NCI-H2107 (cell line): ENCODE measurements around the gene GALNT11.
"Not testable (repeated sequence)": the region's sequence is repeated elsewhere in the genome, so short reads cannot be mapped to it uniquely, and the experiment has no call there.

Experiments
- DNase-seq: peaks from one replicate; lab custom pipeline; 2025; lab: John Stamatoyannopoulos, UW

The GALNT11 gene

GRCh38 chr7:152027491-152028365 lies 2.3 kb downstream of the GALNT11 start:
- DNase-seq, result not testable (repeated sequence)

GRCh38 chr7:152030059-152030458 lies 4.6 kb downstream of the GALNT11 start:
- not testable (repeated sequence) for DNase-seq

DNA sequence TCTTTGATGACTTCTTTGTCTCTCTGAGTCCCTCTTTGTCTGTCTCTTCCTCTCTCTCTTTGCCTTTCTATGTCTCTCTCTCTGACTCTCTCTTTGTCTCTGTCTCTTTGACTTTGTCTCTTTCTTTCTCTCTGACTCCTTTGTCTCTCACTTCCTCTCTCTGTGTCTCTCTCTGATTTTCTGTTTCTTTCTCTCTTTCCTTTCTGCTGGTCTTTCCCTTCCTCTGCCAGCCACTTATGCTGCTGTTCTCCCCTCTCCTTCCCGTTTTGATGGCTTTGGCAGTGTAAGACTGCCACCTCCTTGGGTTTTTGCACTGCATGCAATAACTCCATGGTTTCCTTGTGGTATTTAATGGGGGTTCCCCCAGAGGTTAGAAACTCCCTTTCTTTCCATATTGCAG lies 5.2 kb downstream of the GALNT11 start:
- not testable (repeated sequence) for DNase-seq

DNA sequence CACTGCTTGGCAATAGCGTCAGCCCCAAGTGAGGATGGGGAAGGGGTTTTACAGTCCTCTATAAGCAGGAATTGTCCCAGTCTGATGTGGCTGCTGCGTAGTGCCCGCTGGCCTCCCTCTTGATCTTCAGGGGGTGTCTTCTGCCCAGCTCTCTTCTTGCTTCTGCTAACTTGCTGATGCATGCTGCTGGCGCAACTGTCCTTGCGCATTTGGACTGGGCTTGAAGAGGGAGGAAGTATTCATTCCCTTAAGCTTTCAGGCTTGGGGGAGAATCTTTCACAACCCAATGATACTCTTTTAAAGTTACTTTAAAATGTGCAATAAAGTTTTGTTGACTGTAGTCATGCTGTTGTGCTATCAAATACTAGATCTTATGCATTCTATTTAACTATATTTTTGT lies 10.3 kb downstream of the GALNT11 start:
- no peak for DNase-seq

DNA sequence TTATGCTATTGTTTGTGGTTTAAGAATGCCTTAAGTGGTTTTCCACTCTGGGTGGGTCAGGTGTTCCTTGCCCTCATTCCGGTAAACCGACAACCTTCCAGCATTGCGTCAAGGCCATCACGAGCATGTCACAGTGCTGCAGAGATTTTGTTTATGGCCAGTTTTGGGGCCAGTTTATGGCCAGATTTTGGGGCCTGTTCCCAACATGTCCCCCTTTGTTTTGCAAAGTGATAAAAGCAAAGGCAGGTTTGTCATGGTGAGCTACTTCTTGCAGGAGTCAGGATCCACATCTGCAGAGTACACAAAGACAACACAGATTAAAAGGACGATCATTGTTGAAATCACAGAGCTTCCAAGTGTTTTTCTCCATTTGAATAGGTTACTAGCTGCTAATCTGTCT lies 12.9 kb downstream of the GALNT11 start:
- DNase-seq, result not testable (repeated sequence)

DNA sequence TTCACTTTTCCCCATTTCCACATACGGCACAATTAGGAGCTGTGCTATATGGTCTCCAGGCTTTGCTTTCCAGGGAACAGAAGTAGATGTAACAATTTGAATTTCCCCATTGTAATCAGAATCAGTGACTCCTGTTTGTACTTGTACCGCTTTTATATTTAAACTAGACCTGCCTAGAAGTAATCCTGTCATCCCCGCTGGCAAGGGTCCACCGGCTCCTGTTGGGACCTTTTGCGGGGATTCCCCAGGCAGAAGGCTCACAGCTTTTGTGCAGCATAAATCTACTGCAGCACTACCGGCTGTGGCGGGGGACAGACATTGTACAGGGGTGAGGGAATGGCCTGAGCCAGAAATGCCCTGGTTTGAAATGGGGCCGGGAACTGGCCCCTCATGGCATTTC lies 17.6 kb downstream of the GALNT11 start:
- not testable (repeated sequence) for DNase-seq

DNA sequence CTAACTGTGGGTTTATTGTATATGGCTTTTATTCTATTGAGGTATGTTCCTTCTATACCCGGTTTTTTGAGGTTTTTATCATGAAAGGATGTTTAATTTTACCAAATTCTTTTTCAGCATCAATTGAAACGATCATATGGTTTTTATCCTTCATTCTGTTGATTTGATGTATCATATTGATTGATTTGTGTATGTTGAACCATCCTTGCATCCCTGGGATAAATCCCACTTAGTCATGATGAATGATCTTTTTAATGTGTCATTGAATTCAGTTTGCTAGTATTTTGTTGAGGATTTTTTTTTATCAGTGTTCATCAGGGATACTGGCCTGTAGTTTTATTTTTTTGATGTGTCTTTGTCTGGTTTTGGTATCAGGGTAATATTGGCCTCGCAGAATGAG lies 19.4 kb downstream of the GALNT11 start:
- DNase-seq, result not testable (repeated sequence)

- DNase-seq, result no peak
These were observed 21.1 kb downstream of the GALNT11 start for GRCh38 chr7:152046531-152046930.

DNA sequence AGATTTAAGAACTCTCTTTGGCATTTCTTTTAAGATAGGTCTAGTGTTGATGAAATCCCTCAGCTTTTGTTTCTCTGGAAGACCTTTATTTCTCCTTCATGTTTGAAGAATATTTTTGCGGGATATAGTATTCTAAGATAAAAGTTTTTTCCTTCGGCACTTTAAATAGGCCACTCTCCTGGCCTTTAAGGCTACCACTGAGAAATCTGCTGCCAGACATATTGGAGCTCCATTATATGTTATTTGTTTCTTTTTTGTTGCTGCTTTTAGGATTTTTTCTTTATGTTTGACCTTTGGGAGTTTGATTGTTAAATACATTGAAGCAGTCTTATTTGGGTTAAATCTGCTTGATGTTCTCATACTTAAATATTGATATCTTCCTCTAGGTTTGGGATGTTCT lies 22.6 kb downstream of the GALNT11 start:
- DNase-seq, result no peak

GRCh38 chr7:152050547-152050971 lies 25.1 kb downstream of the GALNT11 start:
- no peak for DNase-seq

DNA sequence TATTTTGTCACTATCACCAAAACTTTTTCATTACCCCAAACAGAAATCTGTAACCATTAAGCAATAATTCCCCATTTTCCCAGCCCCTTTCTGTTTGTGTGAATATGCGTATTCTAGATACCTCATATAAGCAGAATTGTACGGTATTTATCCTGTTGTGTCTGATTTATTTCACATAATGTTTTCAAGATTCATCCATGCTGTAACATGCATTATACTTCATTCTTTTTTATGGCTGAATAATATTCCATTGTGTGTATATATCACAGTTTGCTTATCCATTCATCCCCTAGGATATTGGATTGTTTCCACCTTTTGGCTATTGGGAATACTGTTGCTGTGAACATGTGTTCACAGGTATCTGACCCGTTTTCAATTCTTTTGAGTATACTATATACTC lies 26.5 kb downstream of the GALNT11 start:
- DNase-seq, result no peak

DNA sequence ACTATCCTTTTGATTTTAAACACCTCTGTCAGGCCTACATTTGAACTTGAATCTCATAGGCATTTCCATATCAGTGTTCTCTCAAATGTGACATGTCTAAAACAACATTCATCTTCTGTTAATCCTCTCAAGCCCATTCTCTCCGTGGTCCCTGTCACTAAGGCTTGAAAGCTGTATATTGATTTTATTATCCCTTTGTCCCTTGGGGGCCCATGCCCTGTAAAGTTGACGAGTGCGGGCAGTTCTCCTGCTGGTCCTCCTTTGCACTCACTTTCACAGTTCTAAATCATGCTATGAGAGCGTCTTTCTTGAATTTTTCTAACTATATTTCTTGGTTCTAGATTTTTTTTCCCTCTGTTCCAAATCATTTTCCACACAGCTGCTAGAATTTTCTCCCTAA lies 27.3 kb downstream of the GALNT11 start:
- no peak for DNase-seq

- no peak for DNase-seq
These were observed 29.1 kb downstream of the GALNT11 start for GRCh38 chr7:152054367-152055230.

DNA sequence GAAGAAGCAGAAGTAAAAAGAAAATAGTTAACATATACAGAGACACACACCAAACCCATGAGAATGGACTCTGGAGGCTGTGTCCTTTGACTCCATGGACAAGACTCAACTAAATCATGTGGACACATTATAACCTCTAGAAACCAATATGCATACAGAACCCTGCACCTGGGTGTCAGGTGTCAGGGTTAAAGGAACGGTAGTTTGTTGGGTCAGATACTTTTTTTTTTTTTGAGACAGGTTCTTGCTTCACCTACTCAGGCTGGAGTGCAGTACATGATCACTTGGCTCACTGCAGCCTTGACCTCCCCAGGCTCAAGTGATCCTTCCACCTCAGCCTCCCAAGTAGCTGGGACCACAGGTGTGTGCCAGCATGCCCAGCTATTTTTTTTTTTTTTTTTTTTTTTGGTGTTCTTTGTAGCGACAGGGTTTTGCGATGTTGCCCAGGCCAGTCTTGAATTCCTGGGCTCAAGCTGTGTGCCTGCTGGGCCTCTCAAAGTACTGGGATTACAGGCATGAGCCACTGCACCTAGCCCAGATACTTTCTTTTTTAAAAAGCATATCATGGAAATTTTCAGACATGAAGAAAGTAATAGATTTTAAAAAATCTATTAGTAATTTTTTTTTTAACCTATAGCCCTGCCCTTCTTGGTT lies 31.3 kb downstream of the GALNT11 start:
- no peak for DNase-seq

DNA sequence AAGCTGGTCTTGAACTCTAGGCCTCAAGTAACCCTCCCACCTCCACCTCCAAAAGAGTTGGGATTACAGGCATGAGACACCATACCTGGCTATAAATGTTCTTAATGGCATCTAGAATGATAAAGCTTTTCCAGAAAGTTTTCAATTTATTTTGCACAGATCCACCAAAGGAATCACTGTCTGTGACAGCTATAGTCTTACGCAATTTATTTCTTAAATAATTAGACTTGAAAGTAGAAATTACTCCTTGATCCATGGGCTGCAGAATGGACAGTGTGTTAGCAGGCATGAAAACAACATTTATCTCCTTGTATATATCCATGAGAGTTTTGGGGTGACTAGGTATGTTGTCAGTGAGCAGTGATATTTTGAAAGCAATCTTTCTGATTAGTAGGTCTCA lies 33.8 kb downstream of the GALNT11 start:
- DNase-seq, result no peak

GRCh38 chr7:152061086-152061485 lies 35.6 kb downstream of the GALNT11 start:
- DNase-seq, result not testable (repeated sequence)

DNA sequence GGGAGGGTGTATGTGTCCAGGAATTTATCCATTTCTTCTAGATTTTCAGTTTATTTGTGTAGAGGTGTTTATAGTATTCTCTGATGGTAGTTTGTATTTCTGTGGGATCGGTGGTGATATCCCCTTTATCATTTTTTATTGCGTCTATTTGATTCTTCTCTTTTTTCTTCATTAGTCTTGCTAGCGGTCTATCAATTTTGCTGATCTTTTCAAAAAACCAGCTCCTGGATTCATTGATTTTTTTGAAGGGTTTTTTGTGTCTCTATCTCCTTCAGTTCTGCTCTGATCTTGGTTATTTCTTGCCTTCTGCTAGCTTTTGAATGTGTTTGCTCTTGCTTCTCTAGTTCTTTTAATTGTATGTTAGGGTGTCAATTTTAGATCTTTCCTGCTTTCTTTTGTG lies 37.7 kb downstream of the GALNT11 start:
- not testable (repeated sequence) for DNase-seq

- DNase-seq, result not testable (repeated sequence)
These were observed 38.3 kb downstream of the GALNT11 start for GRCh38 chr7:152063821-152064220.

- DNase-seq, result not testable (repeated sequence)
These were observed 40.4 kb downstream of the GALNT11 start for GRCh38 chr7:152065800-152066344.

DNA sequence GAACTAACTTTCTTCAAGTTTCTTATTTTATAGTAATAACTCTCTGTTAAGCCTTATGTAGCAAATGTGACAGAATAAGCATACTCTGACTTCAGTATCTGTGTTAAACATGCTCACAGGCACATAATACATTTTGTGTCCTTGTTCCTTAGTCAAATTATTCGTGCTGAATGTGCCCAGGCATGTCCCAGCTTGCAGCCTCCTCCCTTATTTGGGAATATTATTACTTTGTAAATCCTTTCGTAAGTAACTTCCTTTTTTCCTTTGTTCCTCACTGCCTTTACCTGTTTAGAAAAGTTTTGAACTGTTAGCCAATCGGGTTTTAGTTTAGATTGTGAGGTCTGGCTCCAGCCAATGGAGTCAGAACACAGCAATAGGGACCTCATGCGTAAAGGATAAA lies 46.9 kb downstream of the GALNT11 start:
- no peak for DNase-seq

DNA sequence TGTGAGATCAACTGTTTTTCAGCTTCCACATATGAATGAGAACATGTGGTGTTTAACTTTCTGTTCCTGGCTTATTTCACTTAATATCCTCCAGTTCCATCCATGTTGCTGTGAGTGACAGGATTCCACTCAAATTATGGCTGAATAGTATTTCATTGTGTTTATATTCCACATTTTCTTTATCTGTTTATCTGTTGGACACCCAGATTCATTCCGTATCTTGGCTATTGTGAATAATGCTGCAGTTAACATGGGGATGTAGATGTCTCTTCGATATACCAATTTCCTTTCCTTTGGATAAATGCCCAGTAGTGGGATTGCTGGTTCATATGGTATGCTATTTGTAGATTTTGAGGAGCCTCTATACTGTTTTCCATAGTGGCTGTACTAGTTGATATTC lies 47.9 kb downstream of the GALNT11 start:
- DNase-seq, result no peak

GRCh38 chr7:152074673-152075072 lies 49.2 kb downstream of the GALNT11 start:
- no peak for DNase-seq
